Natural killer cell (primary cell): ENCODE measurements around the gene TRIM31. TPM values are rescaled to one million over a fixed set of nuclear protein-coding genes. Genes with fewer than 3 reads are reported as not detected.
A peak's percentile ranks its signal among the peaks of the same experiment; 100 is the strongest.

ENCODE experiments used
- ATAC-seq, 3 donors: fragments of 150-1000 bp in 2 of 3; fragments of 200-7000 bp in 1 of 3; cut with Tn5 transposase; 1 replicate in 1 of 3; 2 replicates in 2 of 3; pipeline ENCODE4 v1.10.0; 2021; ENCODE audit warnings: mild to moderate bottlenecking in 2 of 3, moderate library complexity in 2 of 3
- DNase-seq, 2 donors: peaks; one replicate each; pipeline versions ENCODE4 v3.0.0 to v3.0.0-alpha.2; 2013 to 2021; ENCODE audit warnings: mixed read lengths in 1 of 2
- H3K27ac ChIP-seq: one replicate; pipeline ENCODE4 v1.5.1; 2013; ENCODE audit warnings: mild to moderate bottlenecking, low read length
- H3K27me3 ChIP-seq: one replicate; pipeline ENCODE4 v1.6.1; 2013; ENCODE audit warnings: low read length; ENCODE audit not compliant: control insufficient read depth, insufficient read depth
- H3K36me3 ChIP-seq: one replicate; pipeline ENCODE4 v1.6.1; 2013; ENCODE audit warnings: low read length; ENCODE audit not compliant: control insufficient read depth, insufficient read depth
- H3K4me1 ChIP-seq: one replicate; pipeline ENCODE4 v1.6.1; 2013; ENCODE audit warnings: low read length; ENCODE audit not compliant: control insufficient read depth, insufficient read depth
- H3K4me3 ChIP-seq: one replicate; pipeline ENCODE4 v1.5.1; 2013; ENCODE audit warnings: low read length
- H3K9me3 ChIP-seq: one replicate; pipeline ENCODE4 v1.6.1; 2013; ENCODE audit warnings: low read length; ENCODE audit not compliant: control insufficient read depth, insufficient read depth
- H3K27ac Mint-ChIP-seq, 2 donors: one replicate each; pipeline ENCODE4 v1.8.0; 2022; ENCODE audit warnings: mild to moderate bottlenecking in 2 of 2, mixed read lengths in 2 of 2, moderate library complexity in 1 of 2
- H3K27me3 Mint-ChIP-seq, 2 donors: one replicate each; pipeline ENCODE4 v1.8.0; 2022; ENCODE audit warnings: low read depth in 2 of 2, mixed read lengths in 2 of 2
- H3K36me3 Mint-ChIP-seq: one replicate; pipeline ENCODE4 v1.8.0; 2022; ENCODE audit warnings: mixed read lengths
- H3K4me1 Mint-ChIP-seq, 2 donors: one replicate each; pipeline ENCODE4 v1.8.0; 2022; ENCODE audit warnings: mixed read lengths in 2 of 2
- H3K4me3 Mint-ChIP-seq: one replicate; pipeline ENCODE4 v1.8.0; 2022; ENCODE audit warnings: mild to moderate bottlenecking, moderate library complexity, mixed read lengths
- H3K9me3 Mint-ChIP-seq, 2 donors: one replicate each; pipeline ENCODE4 v1.8.0; 2022; ENCODE audit warnings: mixed read lengths in 2 of 2
- CTCF ChIP-seq: fragments of 200-600 bp; IDR thresholded peaks from one replicate; pipeline ENCODE4 v1.8.0; 2022; ENCODE audit warnings: antibody characterized with exemption
- WGBS: methylation state at CpG from one replicate; pipeline ENCODE4 v1.1.7; 2013; ENCODE audit warnings: missing lambda C conversion rate; ENCODE audit not compliant: insufficient coverage; 5-methylcytosine and 5-hydroxymethylcytosine counted together
- intact Hi-C: fragments of 100-400 bp; cut with micrococcal nuclease; formaldehyde crosslinking; loops from one replicate; pipeline ENCODE4 v1.14.2; 2022
- total RNA-seq, 4 donors: library from RNA; stranded (reverse); fragments of 120-200 nt in 1 of 4; gene quantifications; one replicate each; pipeline versions ENCODE4 v1.2.3 to v1.2.4, GENCODE V29; 2013 to 2022

The TRIM31 gene
- total RNA-seq, 3 donors from 2014 or later (not counting 1 experiment from before 2014, with no cell fraction given): not detected

- DNase-seq: peak; percentile 82 to 96
Measured at GRCh38 chr6:30061092-30061857, 51.6 kb downstream of the TRIM31 start, which contains the start of gene POLR1H. Gene POLR1H (plus strand): TSS chr6:30061265. CDS start chr6:30061525, 260 bp downstream.

GRCh38 chr6:30060606-30061091, 52.2 kb downstream of the TRIM31 start:
- Mint-ChIP-seq H3K4me3 (peak overlapping the region; percentile 99), H3K27ac (peak overlapping the region; percentile 98 to 99), H3K4me1 (peaks cover 27 to 31% of the 10 kb centered on the region in 2 donors), H3K36me3 (no peaks in the 10 kb centered on the region), H3K9me3 (no peaks in the 10 kb centered on the region), H3K27me3 (no peaks in the 10 kb centered on the region)
- Histone ChIP-seq H3K27ac (peak overlapping the region; percentile 94), H3K9me3 (no peaks in the 10 kb centered on the region), H3K27me3 (no peaks in the 10 kb centered on the region), H3K4me3 (peak overlapping the region; percentile 85), H3K4me1 (peaks cover 23% of the 10 kb centered on the region), H3K36me3 (peaks cover 31% of the 10 kb centered on the region)
- under 1% methylated on average over 24 of the region's 24 CpGs for WGBS
- DNase-seq (peak in 1 of 2 donors; percentile 35), ATAC-seq (peak; percentile 16 to 36 (median 20))
- TF ChIP-seq CTCF: no peak
- intact Hi-C loops: loop anchor here (5.0 kb wide), 1 partner anchor 118 kb away; the partner anchor contains the start of gene HLA-A

More at GRCh38 chr6:30061092-30061857, 51.6 kb downstream of the TRIM31 start, which contains the start of gene POLR1H:
- intact Hi-C loops: loop anchor here (5.0 kb wide), 1 partner anchor 119 kb away; the partner anchor contains the start of gene HLA-A
- Histone ChIP-seq H3K36me3 (peaks cover 29% of the 10 kb centered on the region), H3K9me3 (no peaks in the 10 kb centered on the region), H3K4me3 (peak within 1 kb of the TSS; percentile 85), H3K27me3 (no peaks in the 10 kb centered on the region), H3K27ac (peak within 1 kb of the TSS; percentile 94), H3K4me1 (peaks cover 29% of the 10 kb centered on the region)
- WGBS: under 1% methylated on average over 48 of the region's 48 CpGs
- Mint-ChIP-seq H3K27me3 (no peaks in the 10 kb centered on the region), H3K27ac (peak within 1 kb of the TSS; percentile 98 to 99), H3K9me3 (no peaks in the 10 kb centered on the region), H3K4me1 (peaks cover 34 to 38% of the 10 kb centered on the region in 2 donors), H3K4me3 (peak within 1 kb of the TSS; percentile 99), H3K36me3 (no peaks in the 10 kb centered on the region)
- peak; percentile 82 to 95 (median 88) for ATAC-seq
- TF ChIP-seq CTCF: no peak

GRCh38 chr6:30055513-30055912, 57.4 kb downstream of the TRIM31 start:
- no peaks in the 10 kb centered on the region for H3K9me3 ChIP-seq
- Mint-ChIP-seq H3K4me1 (peaks cover 8 to 11% of the 10 kb centered on the region in 2 donors), H3K9me3 (no peaks in the 10 kb centered on the region), H3K4me3 (no peak overlapping the region), H3K27me3 (no peaks in the 10 kb centered on the region), H3K36me3 (no peaks in the 10 kb centered on the region), H3K27ac (no peak overlapping the region)
- H3K36me3 ChIP-seq: peaks cover 16% of the 10 kb centered on the region
- intact Hi-C loops: no loop called here
- ATAC-seq (no peak), DNase-seq (no peak)
- peaks cover 6% of the 10 kb centered on the region for H3K4me1 ChIP-seq
- 78% methylated on average over 1 of the region's 1 CpG for WGBS
- TF ChIP-seq CTCF: no peak
- H3K27me3 ChIP-seq: no peaks in the 10 kb centered on the region
- H3K4me3 ChIP-seq: no peak overlapping the region
- no peak overlapping the region for H3K27ac ChIP-seq
